IMR-90 (cell line): ENCODE measurements around the gene GPRC5D. TPM values are rescaled to one million over a fixed set of nuclear protein-coding genes. Genes with fewer than 3 reads are reported as not detected.

ENCODE experiments used
- ATAC-seq: fragments of 200-7000 bp; cut with Tn5 transposase; 2 replicates; pipeline ENCODE4 v1.9.1; 2020; ENCODE audit warnings: low read depth, mild to moderate bottlenecking, moderate library complexity
- BruUV-seq: library from RNA; stranded (reverse); fragments of 400-500 nt; replicated peaks from 2 replicates; lab custom pipeline; 2021; lab: Mats Ljungman, UMichigan
- CTCF ChIA-PET: fragments of 300-600 bp; formaldehyde crosslinking; extraction: SDS; loops from one replicate; lab custom pipeline; 2021; ENCODE audit warnings: antibody characterized with exemption; lab: Yijun Ruan, JAX
- POLR2A ChIA-PET: fragments of 300-600 bp; sonication (Branson Sonifier 250); formaldehyde crosslinking; loops from one replicate; lab custom pipeline; 2022; ENCODE audit warnings: antibody characterized with exemption; ENCODE audit not compliant: unreplicated experiment; lab: Charles Lee
- DNase-seq: peaks from one replicate; pipeline ENCODE4 v3.0.0; 2013
- H2AFZ ChIP-seq: replicated peaks from 2 replicates; pipeline ENCODE3; 2013; ENCODE audit warnings: low read length, mild to moderate bottlenecking; ENCODE audit not compliant: poor library complexity
- H2AK5ac ChIP-seq: 2 replicates; pipeline ENCODE4 v1.6.1; 2013; ENCODE audit warnings: low read depth, low read length, inconsistent platforms
- H2AK9ac ChIP-seq: replicated peaks from 2 replicates; pipeline ENCODE3; 2013; ENCODE audit warnings: mild to moderate bottlenecking, low read depth, low read length, moderate library complexity; ENCODE audit not compliant: poor library complexity
- H2BK120ac ChIP-seq: 2 replicates; pipeline ENCODE4 v1.6.1; 2013; ENCODE audit warnings: low read depth, low read length, inconsistent platforms
- H2BK15ac ChIP-seq: 3 replicates; pipeline ENCODE4 v1.6.1; 2013; ENCODE audit warnings: low read depth, low read length, inconsistent platforms
- H2BK20ac ChIP-seq: 2 replicates; pipeline ENCODE4 v1.6.1; 2013; ENCODE audit warnings: low read depth, mild to moderate bottlenecking, inconsistent platforms, low read length, moderate library complexity
- H2BK5ac ChIP-seq: 2 replicates; pipeline ENCODE4 v1.6.1; 2013; ENCODE audit warnings: mild to moderate bottlenecking, low read depth, low read length, inconsistent platforms; ENCODE audit not compliant: poor library complexity, severe bottlenecking
- H3K14ac ChIP-seq: replicated peaks from 2 replicates; pipeline ENCODE4 v1.6.1; 2013; ENCODE audit warnings: low read depth, low read length, inconsistent platforms
- H3K18ac ChIP-seq: 2 replicates; pipeline ENCODE4 v1.6.1; 2013; ENCODE audit warnings: low read depth, low read length, control low read depth
- H3K23ac ChIP-seq: 2 replicates; pipeline ENCODE4 v1.6.1; 2013; ENCODE audit warnings: low read depth, low read length, inconsistent platforms
- H3K27ac ChIP-seq: 2 replicates; pipeline ENCODE4 v1.5.1; 2013; ENCODE audit warnings: mild to moderate bottlenecking, control low read depth, low read length; ENCODE audit not compliant: insufficient read depth
- H3K27me3 ChIP-seq: 2 replicates; pipeline ENCODE4 v1.6.1; 2013; ENCODE audit warnings: low read length; ENCODE audit not compliant: control insufficient read depth, insufficient read depth
- H3K36me3 ChIP-seq: 2 replicates; pipeline ENCODE4 v1.6.1; 2013; ENCODE audit warnings: low read length, mixed read lengths; ENCODE audit not compliant: control insufficient read depth, insufficient read depth
- H3K4ac ChIP-seq: 2 replicates; pipeline ENCODE4 v1.6.1; 2013; ENCODE audit warnings: low read depth, low read length, inconsistent platforms
- H3K4me1 ChIP-seq: 2 replicates; pipeline ENCODE4 v1.6.1; 2013; ENCODE audit warnings: low read length, mixed read lengths; ENCODE audit not compliant: control insufficient read depth, insufficient read depth
- H3K4me2 ChIP-seq: 2 replicates; pipeline ENCODE4 v1.6.1; 2013; ENCODE audit warnings: low read depth, mild to moderate bottlenecking, control low read depth, low read length, moderate library complexity
- H3K4me3 ChIP-seq: 2 replicates; pipeline ENCODE4 v1.5.1; 2013; ENCODE audit warnings: low read depth, mild to moderate bottlenecking, control low read depth, low read length, moderate library complexity; ENCODE audit not compliant: insufficient read depth
- H3K56ac ChIP-seq: 2 replicates; pipeline ENCODE4 v1.6.1; 2013; ENCODE audit warnings: low read length, inconsistent platforms; ENCODE audit not compliant: insufficient read depth; ENCODE audit errors: extremely low read depth
- H3K79me1 ChIP-seq, 2 experiments: 2 replicates each; pipeline ENCODE4 v1.6.1; 2013; ENCODE audit warnings: low read length in 2 of 2, inconsistent platforms in 1 of 2, low read depth in 1 of 2
- H3K9ac ChIP-seq: 2 replicates; pipeline ENCODE4 v1.6.1; 2013; ENCODE audit warnings: low read depth, low read length, control low read depth
- H3K9me1 ChIP-seq: 2 replicates; pipeline ENCODE4 v1.6.1; 2013; ENCODE audit warnings: low read length, inconsistent platforms; ENCODE audit not compliant: insufficient read depth
- H3K9me3 ChIP-seq: 2 replicates; pipeline ENCODE4 v1.6.1; 2013; ENCODE audit warnings: low read length; ENCODE audit not compliant: control insufficient read depth, insufficient read depth
- H4K20me1 ChIP-seq: 2 replicates; pipeline ENCODE4 v1.6.1; 2013; ENCODE audit warnings: low read length, inconsistent platforms; ENCODE audit not compliant: insufficient read depth
- H4K5ac ChIP-seq: 2 replicates; pipeline ENCODE4 v1.6.1; 2013; ENCODE audit warnings: mild to moderate bottlenecking, low read depth, low read length, control low read depth
- H4K8ac ChIP-seq, 2 experiments: 2 replicates each; pipeline ENCODE4 v1.6.1; 2013; ENCODE audit warnings: low read depth in 2 of 2, low read length in 2 of 2, control low read depth in 1 of 2, inconsistent platforms in 1 of 2
- H4K91ac ChIP-seq: 2 replicates; pipeline ENCODE4 v1.6.1; 2013; ENCODE audit warnings: low read depth, low read length, inconsistent platforms; ENCODE audit not compliant: insufficient read depth
- BHLHE40 ChIP-seq: fragments of 150-350 bp; IDR thresholded peaks from 2 replicates; pipeline ENCODE4 v1.6.1; 2016; ENCODE audit warnings: mild to moderate bottlenecking, low read depth, low read length
- RAD21 ChIP-seq: IDR thresholded peaks from 2 replicates; pipeline ENCODE4 v1.6.1; 2012; ENCODE audit warnings: low read length, improper control_type of control experiment
- WGBS, 2 experiments: methylation state at CpG; one replicate each; pipeline versions ENCODE4 v1.1.5 to v1.1.7; 2013; ENCODE audit warnings: missing lambda C conversion rate in 2 of 2; ENCODE audit not compliant: insufficient read length in 1 of 2; ENCODE audit errors: extremely low coverage in 2 of 2; 5-methylcytosine and 5-hydroxymethylcytosine counted together
- dilution Hi-C: fragments of 300-500 bp; cut with HindIII; formaldehyde crosslinking; loops from one replicate; pipeline ENCODE4 v1.14.3; 2018; ENCODE audit warnings: low sequenced_read_pairs; ENCODE audit not compliant: unreplicated experiment
- in situ Hi-C: fragments of 300-500 bp; cut with MboI; formaldehyde crosslinking; loops from 3 replicates; pipeline ENCODE4 v1.14.3; 2019; ENCODE audit warnings: low sequenced_read_pairs, inconsistent platforms, mixed read lengths
- intact Hi-C: fragments of 100-400 bp; cut with micrococcal nuclease; formaldehyde crosslinking; loops from 2 replicates; pipeline ENCODE4 v1.10.0; 2022
- polyA plus RNA-seq, 3 experiments: library from polyadenylated mRNA; depleted of rRNA; stranded (reverse); fragments of >200 nt; gene quantifications; 2 replicates each; pipeline ENCODE4 v1.2.3, GENCODE V29; 2012; ENCODE audit warnings: low replicate concordance in 1 of 3
- total RNA-seq: library from RNA; depleted of rRNA; stranded (reverse); fragments of >200 nt; gene quantifications from 2 replicates; pipeline ENCODE4 v1.2.3, GENCODE V29; 2012
- TF ChIP-seq, protein P1 (sequence below): conservative IDR thresholded peaks from 2 replicates; pipeline ENCODE4 v1.5.1; 2012; ENCODE audit warnings: mild to moderate bottlenecking, low read depth, low read length, improper control_type of control experiment

Gene GPRC5D
- total and polyA plus RNA-seq, 2 of the 4 experiments (the other 2 are of a cell fraction) = not detected

DNA sequence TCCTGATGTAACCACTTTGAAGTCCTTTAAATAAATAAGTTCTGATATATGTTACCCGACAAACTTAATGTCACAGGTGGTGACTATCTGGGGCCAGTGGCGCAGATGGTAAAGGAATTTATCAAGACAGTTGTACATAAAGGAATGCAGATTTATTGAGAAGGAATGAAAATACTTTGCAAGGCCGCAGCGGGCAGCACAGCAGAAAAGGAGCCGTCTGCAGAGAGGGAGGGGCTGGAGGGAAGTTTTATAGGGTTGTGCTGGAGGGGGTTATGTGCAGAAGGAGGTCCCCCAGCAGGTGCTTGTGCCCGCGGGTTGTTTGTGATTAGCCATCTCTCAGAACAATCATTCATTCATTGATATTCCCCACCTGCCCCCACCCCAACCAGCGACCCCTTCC, 17.4 kb downstream of the GPRC5D start:
- Histone ChIP-seq H2AFZ (no peak overlapping the region), H3K9me1 (no peaks in the 10 kb centered on the region), H3K23ac (no peak overlapping the region), H2BK15ac (no peak overlapping the region), H3K27me3 (no peaks in the 10 kb centered on the region), H2BK20ac (no peak overlapping the region), H4K20me1 (no peaks in the 10 kb centered on the region), H3K18ac (no peak overlapping the region), H3K4me1 (peaks cover 2% of the 10 kb centered on the region; the same call in 1 of the 2 replicates), H4K91ac (no peak overlapping the region), H3K4me3 (no peak overlapping the region), H3K9me3 (no peaks in the 10 kb centered on the region), H2AK5ac (no peak overlapping the region), H2AK9ac (no peak overlapping the region), H3K79me1 (no peaks in the 10 kb centered on the region; a peak in 2 of 4 replicates), H2BK5ac (no peak overlapping the region), H3K27ac (no peak overlapping the region), H3K14ac (no peak overlapping the region), H2BK120ac (no peak overlapping the region), H3K4me2 (no peak overlapping the region; the same call in 1 of the 2 replicates), H4K8ac (no peak overlapping the region), H3K9ac (no peak overlapping the region), H4K5ac (no peak overlapping the region; the same call in 1 of the 2 replicates), H3K4ac (no peak overlapping the region), H3K36me3 (peaks cover 3% of the 10 kb centered on the region), H3K56ac (no peak overlapping the region)
- in situ Hi-C loops (no loop called here), dilution Hi-C loops (no loop called here), intact Hi-C loops (no loop called here)
- ChIA-PET POLR2A (no interaction called here), CTCF (no interaction called here)
- 20% methylated on average over 1 of the region's 8 CpGs; no CpG with 5 or more reads in 1 of the 2 experiments for WGBS, 2 experiments
- ATAC-seq = peak; percentile 54
- no TSS peak for BruUV-seq
- no peak for TF ChIP-seq BHLHE40
- TF ChIP-seq RAD21 = no peak
- TF ChIP-seq, protein P1, sequence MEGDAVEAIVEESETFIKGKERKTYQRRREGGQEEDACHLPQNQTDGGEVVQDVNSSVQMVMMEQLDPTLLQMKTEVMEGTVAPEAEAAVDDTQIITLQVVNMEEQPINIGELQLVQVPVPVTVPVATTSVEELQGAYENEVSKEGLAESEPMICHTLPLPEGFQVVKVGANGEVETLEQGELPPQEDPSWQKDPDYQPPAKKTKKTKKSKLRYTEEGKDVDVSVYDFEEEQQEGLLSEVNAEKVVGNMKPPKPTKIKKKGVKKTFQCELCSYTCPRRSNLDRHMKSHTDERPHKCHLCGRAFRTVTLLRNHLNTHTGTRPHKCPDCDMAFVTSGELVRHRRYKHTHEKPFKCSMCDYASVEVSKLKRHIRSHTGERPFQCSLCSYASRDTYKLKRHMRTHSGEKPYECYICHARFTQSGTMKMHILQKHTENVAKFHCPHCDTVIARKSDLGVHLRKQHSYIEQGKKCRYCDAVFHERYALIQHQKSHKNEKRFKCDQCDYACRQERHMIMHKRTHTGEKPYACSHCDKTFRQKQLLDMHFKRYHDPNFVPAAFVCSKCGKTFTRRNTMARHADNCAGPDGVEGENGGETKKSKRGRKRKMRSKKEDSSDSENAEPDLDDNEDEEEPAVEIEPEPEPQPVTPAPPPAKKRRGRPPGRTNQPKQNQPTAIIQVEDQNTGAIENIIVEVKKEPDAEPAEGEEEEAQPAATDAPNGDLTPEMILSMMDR = no peak
- DNase-seq = no peak
